GM12864 (cell line): ENCODE data around the gene TREM1.
A peak's percentile ranks its signal among the peaks of the same experiment; 100 is the strongest.

Source experiments
- DNase-seq: peaks from one replicate; pipeline ENCODE4 v3.0.0-alpha.2; 2011; ENCODE audit warnings: low read depth
- H3K4me3 ChIP-seq: 2 replicates; pipeline ENCODE4 v1.5.1; 2011; ENCODE audit warnings: mild to moderate bottlenecking, low read depth, low read length, control low read depth
- CTCF ChIP-seq: IDR thresholded peaks from 2 replicates; pipeline ENCODE4 v1.5.1; 2011; ENCODE audit warnings: low read depth, mild to moderate bottlenecking, moderate library complexity, low read length, control low read depth, inconsistent platforms; ENCODE audit errors: missing control alignments

Gene TREM1

GRCh38 chr6:41262401-41262800 is 24.1 kb downstream of the TREM1 start:
- no peak overlapping the region for H3K4me3 ChIP-seq
- TF ChIP-seq CTCF = no peak
- DNase-seq = no peak

GRCh38 chr6:41258196-41258493 is 28.3 kb downstream of the TREM1 start:
- no peak for TF ChIP-seq CTCF
- no peak overlapping the region for H3K4me3 ChIP-seq
- DNase-seq = no peak

- TF ChIP-seq CTCF = no peak
- no peak for DNase-seq
- no peak overlapping the region for H3K4me3 ChIP-seq
Measured at GRCh38 chr6:41257369-41258195, 28.9 kb downstream of the TREM1 start.

GRCh38 chr6:41256383-41256782 is 30.1 kb downstream of the TREM1 start:
- DNase-seq = peak; percentile 50
- no peak for TF ChIP-seq CTCF

GRCh38 chr6:41255638-41256246 is 30.7 kb downstream of the TREM1 start:
- no peak for TF ChIP-seq CTCF
- no peak overlapping the region for H3K4me3 ChIP-seq
- DNase-seq = no peak

More at GRCh38 chr6:41256383-41256782, 30.1 kb downstream of the TREM1 start:
- no peak overlapping the region for H3K4me3 ChIP-seq

GRCh38 chr6:41255110-41255509 is 31.4 kb downstream of the TREM1 start:
- no peak for DNase-seq
- H3K4me3 ChIP-seq = no peak overlapping the region
- TF ChIP-seq CTCF = no peak
